Lower leg skin (tissue), 3 donors: ENCODE data around the gene SLC44A2.
"Not testable (repeated sequence)": the region's sequence is repeated elsewhere in the genome, so short reads cannot be mapped to it uniquely, and the experiment has no call there.

Source experiments
- CTCF ChIP-seq, 3 donors: fragments of 450-650 bp; IDR thresholded peaks; one replicate each; pipeline ENCODE4 v1.5.1; 2016; ENCODE audit warnings: antibody characterized with exemption in 3 of 3, mild to moderate bottlenecking in 3 of 3, moderate library complexity in 2 of 3
- POLR2A ChIP-seq, 2 donors: fragments of 450-650 bp; IDR thresholded peaks; one replicate each; pipeline ENCODE4 v1.6.1; 2016 to 2017; ENCODE audit warnings: antibody characterized with exemption in 2 of 2, mild to moderate bottlenecking in 1 of 2, moderate library complexity in 1 of 2

GRCh38 chr19:10671922-10672321 is 46.6 kb downstream of the SLC44A2 start:
- not testable (repeated sequence) for TF ChIP-seq CTCF, POLR2A (IDR thresholded peaks at IDR 0.05)
